Common myeloid progenitor, CD34-positive (primary cell): Measurements from ENCODE around the gene ATP6V0B.

Experiments
- CTCF ChIA-PET: fragments of 350-600 bp; sonication (Branson Sonifier 250); formaldehyde crosslinking; loops from one replicate; lab custom pipeline; 2021; ENCODE audit warnings: antibody characterized with exemption; lab: Charles Lee
- POLR2A ChIA-PET: fragments of 350-600 bp; sonication (Branson Sonifier 250); formaldehyde crosslinking; loops from one replicate; lab custom pipeline; 2021; ENCODE audit warnings: antibody characterized with exemption; lab: Charles Lee
- DNase-seq, 3 donors: peaks; one replicate each; pipeline versions ENCODE4 v3.0.0 to v3.0.0-alpha.2; 2013
- H3K27ac ChIP-seq, 2 experiments: 1 replicate in 1 of 2; 2 replicates in 1 of 2; pipeline ENCODE4 v1.7.0; 2013; ENCODE audit warnings: inconsistent platforms in 2 of 2, low read length in 2 of 2, mild to moderate bottlenecking in 2 of 2, low read depth in 1 of 2, moderate library complexity in 1 of 2; ENCODE audit not compliant: severe bottlenecking in 2 of 2, insufficient read depth in 1 of 2, poor library complexity in 1 of 2
- H3K27me3 ChIP-seq, 5 experiments: replicated peaks in 2 of 5; 1 replicate in 3 of 5; 2 replicates in 2 of 5; pipeline versions ENCODE4 v1.6.1 to v1.7.0; 2013; ENCODE audit warnings: low read length in 4 of 5, mild to moderate bottlenecking in 2 of 5, moderate library complexity in 2 of 5, inconsistent platforms in 1 of 5; ENCODE audit not compliant: insufficient read depth in 5 of 5, control insufficient read depth in 4 of 5
- H3K36me3 ChIP-seq, 4 experiments: 1 replicate in 2 of 4; 2 replicates in 2 of 4; pipeline versions ENCODE4 v1.6.1 to v1.7.0; 2013; ENCODE audit warnings: low read length in 3 of 4, control low read depth in 1 of 4, mild to moderate bottlenecking in 1 of 4; ENCODE audit not compliant: control insufficient read depth in 4 of 4, insufficient read depth in 4 of 4
- H3K4me1 ChIP-seq, 4 experiments: 1 replicate in 3 of 4; 2 replicates in 1 of 4; pipeline versions ENCODE4 v1.6.1 to v1.7.1; 2013; ENCODE audit warnings: low read length in 3 of 4, mild to moderate bottlenecking in 3 of 4, control low read depth in 1 of 4, inconsistent platforms in 1 of 4, moderate library complexity in 1 of 4; ENCODE audit not compliant: control insufficient read depth in 4 of 4, insufficient read depth in 4 of 4; ENCODE audit errors: control extremely low read depth in 1 of 4
- H3K4me3 ChIP-seq, 7 experiments: 1 replicate in 4 of 7; 2 replicates in 3 of 7; pipeline versions ENCODE4 v1.5.1 to v1.7.0; 2013; ENCODE audit warnings: mild to moderate bottlenecking in 7 of 7, low read length in 6 of 7, moderate library complexity in 6 of 7, inconsistent platforms in 2 of 7, low read depth in 2 of 7, control low read depth in 1 of 7; ENCODE audit not compliant: insufficient read depth in 4 of 7, control insufficient read depth in 1 of 7; ENCODE audit errors: extremely low read depth in 1 of 7
- H3K9me3 ChIP-seq, 5 experiments: 1 replicate in 4 of 5; 2 replicates in 1 of 5; pipeline versions ENCODE4 v1.6.1 to v1.7.1; 2013; ENCODE audit warnings: low read length in 4 of 5, mild to moderate bottlenecking in 2 of 5, inconsistent platforms in 1 of 5, low read depth in 1 of 5, moderate library complexity in 1 of 5; ENCODE audit not compliant: control insufficient read depth in 4 of 5, insufficient read depth in 2 of 5; ENCODE audit errors: control extremely low read depth in 1 of 5
- WGBS: methylation state at CpG from one replicate; pipeline ENCODE4 v1.1.5; 2013; ENCODE audit not compliant: insufficient coverage; 5-methylcytosine and 5-hydroxymethylcytosine counted together

The ATP6V0B gene

GRCh38 chr1:43993206-43993914 lies 18.6 kb downstream of the ATP6V0B start:
- H3K27me3 ChIP-seq: no peaks in the 10 kb centered on the region
- no peak overlapping the region for H3K4me3 ChIP-seq
- no peaks in the 10 kb centered on the region for H3K9me3 ChIP-seq
- H3K36me3 ChIP-seq: no peaks in the 10 kb centered on the region
- no peak overlapping the region for H3K27ac ChIP-seq
- WGBS: 97% methylated on average over 7 of the region's 9 CpGs
- no peak for DNase-seq
- H3K4me1 ChIP-seq: peaks cover 0 to 28% (median 28%) of the 10 kb centered on the region in 4 experiments
- ChIA-PET CTCF (interaction anchor here (1.0 to 6.1 kb wide), 6 partner anchors 10 to 229 kb away, joined by 3 to 38 read pairs (median 8); no protein-coding TSS in a partner anchor), POLR2A (no interaction called here)

GRCh38 chr1:43994071-43994470 lies 19.3 kb downstream of the ATP6V0B start:
- ChIA-PET CTCF (interaction anchor here (2.1 to 6.1 kb wide), 3 partner anchors 12 to 54 kb away, joined by 11 to 38 read pairs (median 19); no protein-coding TSS in a partner anchor), POLR2A (no interaction called here)
- no peaks in the 10 kb centered on the region for H3K9me3 ChIP-seq
- no peak for DNase-seq
- H3K27me3 ChIP-seq: no peaks in the 10 kb centered on the region
- no peaks in the 10 kb centered on the region for H3K36me3 ChIP-seq
- no peak overlapping the region for H3K4me3 ChIP-seq
- H3K27ac ChIP-seq: no peak overlapping the region
- H3K4me1 ChIP-seq: peaks cover 0 to 28% (median 28%) of the 10 kb centered on the region in 4 experiments
- WGBS: 93% methylated on average over 4 of the region's 7 CpGs

GRCh38 chr1:43994794-43995790 lies 20.3 kb downstream of the ATP6V0B start:
- WGBS: 80% methylated on average over 9 of the region's 15 CpGs
- Histone ChIP-seq H3K9me3 (no peaks in the 10 kb centered on the region), H3K27ac (no peak overlapping the region), H3K27me3 (no peaks in the 10 kb centered on the region), H3K4me1 (peaks cover 0 to 28% (median 28%) of the 10 kb centered on the region in 4 experiments), H3K4me3 (no peak overlapping the region), H3K36me3 (no peaks in the 10 kb centered on the region)
- peak; percentile 23 to 40 (median 38) for DNase-seq
- ChIA-PET POLR2A (no interaction called here), CTCF (interaction anchor here (0.8 to 6.1 kb wide), 4 partner anchors 11 to 53 kb away, joined by 3 to 38 read pairs (median 11); no protein-coding TSS in a partner anchor)

- Histone ChIP-seq H3K27ac (no peak overlapping the region), H3K4me1 (peaks cover 0 to 22% (median 21%) of the 10 kb centered on the region in 4 experiments), H3K36me3 (no peaks in the 10 kb centered on the region), H3K4me3 (no peak overlapping the region), H3K9me3 (no peaks in the 10 kb centered on the region), H3K27me3 (no peaks in the 10 kb centered on the region)
- POLR2A ChIA-PET: no interaction called here
- 97% methylated on average over 17 of the region's 21 CpGs for WGBS
- no peak for DNase-seq
- CTCF ChIA-PET: interaction anchor here (0.8 to 1.0 kb wide), 2 partner anchors 50 to 52 kb away, joined by 3 read pairs; no protein-coding TSS in a partner anchor
Measured at GRCh38 chr1:43995984-43996732, 21.4 kb downstream of the ATP6V0B start.

GRCh38 chr1:43996733-43997115 lies 22.0 kb downstream of the ATP6V0B start:
- Histone ChIP-seq H3K4me1 (peaks cover 0 to 17% (median 16%) of the 10 kb centered on the region in 4 experiments), H3K27ac (no peak overlapping the region), H3K4me3 (no peak overlapping the region), H3K27me3 (no peaks in the 10 kb centered on the region), H3K9me3 (no peaks in the 10 kb centered on the region), H3K36me3 (no peaks in the 10 kb centered on the region)
- ChIA-PET CTCF (interaction anchor here (1.0 kb wide), 1 partner anchor 50 kb away, joined by 3 read pairs; no protein-coding TSS in a partner anchor), POLR2A (no interaction called here)
- no peak for DNase-seq
- 88% methylated on average over 1 of the region's 6 CpGs for WGBS

GRCh38 chr1:43997295-43997999 lies 22.7 kb downstream of the ATP6V0B start:
- DNase-seq: no peak
- Histone ChIP-seq H3K27me3 (no peaks in the 10 kb centered on the region), H3K9me3 (no peaks in the 10 kb centered on the region), H3K4me3 (no peak overlapping the region), H3K36me3 (no peaks in the 10 kb centered on the region), H3K27ac (no peak overlapping the region), H3K4me1 (peaks cover 0 to 10% (median 10%) of the 10 kb centered on the region in 4 experiments)
- WGBS: 97% methylated on average over 15 of the region's 22 CpGs
- POLR2A ChIA-PET: no interaction called here
- CTCF ChIA-PET: no interaction called here
